Activated naive CD8-positive, alpha-beta T cell (primary cell): ENCODE data around the gene HSPA12A.

ENCODE experiments used
- H3K27ac Mint-ChIP-seq: one replicate; pipeline ENCODE4 v1.8.0; 2021; ENCODE audit warnings: mixed read lengths
- H3K27me3 Mint-ChIP-seq: one replicate; pipeline ENCODE4 v1.8.0; 2021; ENCODE audit warnings: mixed read lengths
- H3K36me3 Mint-ChIP-seq: one replicate; pipeline ENCODE4 v1.8.0; 2021; ENCODE audit warnings: mixed read lengths
- H3K4me1 Mint-ChIP-seq: one replicate; pipeline ENCODE4 v1.8.0; 2021; ENCODE audit warnings: low read depth, mixed read lengths
- H3K4me3 Mint-ChIP-seq: one replicate; pipeline ENCODE4 v1.8.0; 2021; ENCODE audit warnings: mild to moderate bottlenecking, mixed read lengths
- H3K9me3 Mint-ChIP-seq: one replicate; pipeline ENCODE4 v1.8.0; 2021; ENCODE audit warnings: low read depth, mixed read lengths

The HSPA12A gene

GRCh38 chr10:116775488-116776400 is 33.4 kb upstream of the HSPA12A start:
- no peak overlapping the region for H3K4me3 Mint-ChIP-seq

GRCh38 chr10:116774728-116775151 is 32.4 kb upstream of the HSPA12A start:
- H3K9me3 Mint-ChIP-seq: no peaks in the 10 kb centered on the region
- H3K27ac Mint-ChIP-seq: no peak overlapping the region
- H3K36me3 Mint-ChIP-seq: no peaks in the 10 kb centered on the region
- H3K4me1 Mint-ChIP-seq: peaks cover 6% of the 10 kb centered on the region
- H3K27me3 Mint-ChIP-seq: peaks cover 10% of the 10 kb centered on the region
- no peak overlapping the region for H3K4me3 Mint-ChIP-seq

More at GRCh38 chr10:116775488-116776400, 33.4 kb upstream of the HSPA12A start:
- no peaks in the 10 kb centered on the region for H3K9me3 Mint-ChIP-seq
- no peaks in the 10 kb centered on the region for H3K4me1 Mint-ChIP-seq
- no peaks in the 10 kb centered on the region for H3K36me3 Mint-ChIP-seq
- no peak overlapping the region for H3K27ac Mint-ChIP-seq
- peaks cover 4% of the 10 kb centered on the region for H3K27me3 Mint-ChIP-seq

GRCh38 chr10:116772909-116773705 is 30.7 kb upstream of the HSPA12A start:
- Mint-ChIP-seq H3K4me1 (peaks cover 6% of the 10 kb centered on the region), H3K4me3 (no peak overlapping the region), H3K27ac (no peak overlapping the region), H3K27me3 (peaks cover 15% of the 10 kb centered on the region), H3K36me3 (no peaks in the 10 kb centered on the region), H3K9me3 (no peaks in the 10 kb centered on the region)

GRCh38 chr10:116771959-116772585 is 29.7 kb upstream of the HSPA12A start:
- Mint-ChIP-seq H3K4me1 (peaks cover 6% of the 10 kb centered on the region), H3K36me3 (no peaks in the 10 kb centered on the region), H3K27ac (no peak overlapping the region), H3K27me3 (peaks cover 17% of the 10 kb centered on the region), H3K9me3 (no peaks in the 10 kb centered on the region), H3K4me3 (no peak overlapping the region)

DNA sequence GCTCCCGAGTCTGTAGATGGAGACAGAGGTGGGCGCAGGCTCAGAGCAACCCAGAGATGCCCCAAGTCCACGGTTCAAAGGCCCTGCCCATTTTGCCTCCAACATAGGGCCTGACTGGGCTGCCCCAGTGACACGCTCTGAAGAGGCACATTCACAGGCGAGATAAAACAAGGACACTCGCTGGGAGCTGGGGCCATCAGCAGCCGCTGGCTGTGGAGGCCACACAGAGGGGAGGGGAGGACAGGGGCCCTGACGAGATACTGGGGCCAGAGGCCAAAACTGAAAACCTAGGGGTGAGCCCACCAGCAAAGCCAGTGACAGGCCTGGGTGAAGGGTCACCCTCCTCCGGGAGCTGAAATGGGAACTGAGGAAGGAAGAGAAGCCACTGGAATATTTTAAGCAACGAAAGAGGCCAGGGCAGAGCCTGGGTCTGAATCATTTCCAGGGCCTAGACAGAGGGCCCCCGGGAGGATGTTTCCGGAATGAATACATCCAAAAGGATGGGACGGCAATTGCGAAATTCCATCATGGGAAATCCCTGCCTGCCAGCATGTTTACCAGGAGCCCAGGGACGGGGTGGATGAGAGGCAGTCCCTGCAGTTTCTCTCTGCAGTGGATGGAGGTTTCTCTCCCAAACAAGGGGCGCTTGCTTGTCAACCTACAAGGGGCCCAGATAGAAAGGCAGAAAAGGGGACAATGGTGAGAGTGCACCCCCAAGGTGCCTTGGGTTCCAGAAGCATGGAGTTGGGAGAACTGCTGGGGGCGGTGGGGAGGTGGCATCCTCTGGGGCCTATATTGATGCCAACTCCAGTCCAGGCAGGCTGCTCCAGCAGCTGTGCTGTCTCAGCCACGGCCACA is 29.0 kb upstream of the HSPA12A start:
- H3K4me3 Mint-ChIP-seq: no peak overlapping the region
- no peaks in the 10 kb centered on the region for H3K36me3 Mint-ChIP-seq
- H3K27me3 Mint-ChIP-seq: peaks cover 17% of the 10 kb centered on the region
- no peaks in the 10 kb centered on the region for H3K9me3 Mint-ChIP-seq
- no peak overlapping the region for H3K27ac Mint-ChIP-seq
- peaks cover 6% of the 10 kb centered on the region for H3K4me1 Mint-ChIP-seq

- peaks cover 6% of the 10 kb centered on the region for H3K4me1 Mint-ChIP-seq
- no peaks in the 10 kb centered on the region for H3K9me3 Mint-ChIP-seq
- H3K27ac Mint-ChIP-seq: no peak overlapping the region
- H3K4me3 Mint-ChIP-seq: no peak overlapping the region
- H3K36me3 Mint-ChIP-seq: no peaks in the 10 kb centered on the region
- peaks cover 20% of the 10 kb centered on the region for H3K27me3 Mint-ChIP-seq
Observed at GRCh38 chr10:116770281-116770680, 27.9 kb upstream of the HSPA12A start.

DNA sequence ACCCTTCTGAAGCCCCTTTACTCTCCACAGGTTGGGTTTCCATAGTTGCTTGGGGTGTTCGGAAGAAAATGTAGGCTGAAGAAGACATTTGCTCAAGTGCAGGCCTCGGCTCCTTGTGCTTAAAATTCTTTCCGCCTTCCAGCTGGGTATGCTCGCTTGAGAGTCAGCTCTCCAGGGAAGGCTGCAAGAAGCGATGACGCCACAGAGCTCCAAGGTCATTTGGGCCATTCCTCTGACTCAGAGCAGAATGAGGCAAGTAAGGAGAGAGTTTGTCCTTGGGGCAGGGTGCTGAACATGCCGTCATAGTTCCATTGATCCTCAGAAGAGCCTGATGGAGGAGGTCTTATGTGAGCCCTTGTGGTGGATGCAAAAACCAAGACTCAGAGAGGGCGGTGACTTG is 27.4 kb upstream of the HSPA12A start:
- H3K36me3 Mint-ChIP-seq: no peaks in the 10 kb centered on the region
- H3K4me1 Mint-ChIP-seq: peaks cover 6% of the 10 kb centered on the region
- H3K9me3 Mint-ChIP-seq: no peaks in the 10 kb centered on the region
- no peak overlapping the region for H3K27ac Mint-ChIP-seq
- H3K4me3 Mint-ChIP-seq: no peak overlapping the region
- peaks cover 21% of the 10 kb centered on the region for H3K27me3 Mint-ChIP-seq

DNA sequence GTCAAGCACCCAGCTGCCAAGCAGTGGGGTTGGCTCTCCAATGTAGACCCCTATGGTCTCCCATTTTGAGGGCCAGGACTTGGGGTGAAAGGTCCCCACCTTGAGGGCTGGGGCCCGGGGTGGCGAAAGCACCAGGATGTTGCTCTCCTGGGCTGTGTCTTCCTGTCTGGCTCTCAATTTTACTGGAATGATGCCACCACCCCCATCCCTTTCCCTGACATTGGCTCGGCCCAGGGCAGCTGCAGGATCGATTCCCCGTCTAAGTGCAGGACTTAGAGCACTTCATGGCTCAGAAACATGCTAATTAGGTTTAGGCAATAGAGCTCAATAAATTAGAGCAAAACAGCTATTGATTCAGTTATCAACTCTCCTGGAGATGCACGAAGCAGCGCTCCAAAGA is 27.0 kb upstream of the HSPA12A start:
- Mint-ChIP-seq H3K9me3 (no peaks in the 10 kb centered on the region), H3K27ac (no peak overlapping the region), H3K4me3 (no peak overlapping the region), H3K27me3 (peaks cover 22% of the 10 kb centered on the region), H3K4me1 (peaks cover 6% of the 10 kb centered on the region), H3K36me3 (no peaks in the 10 kb centered on the region)

GRCh38 chr10:116768786-116769185 is 26.4 kb upstream of the HSPA12A start:
- Mint-ChIP-seq H3K9me3 (no peaks in the 10 kb centered on the region), H3K4me1 (peaks cover 6% of the 10 kb centered on the region), H3K36me3 (no peaks in the 10 kb centered on the region), H3K27ac (no peak overlapping the region), H3K27me3 (peaks cover 24% of the 10 kb centered on the region), H3K4me3 (no peak overlapping the region)

GRCh38 chr10:116766837-116767634 is 24.7 kb upstream of the HSPA12A start:
- no peaks in the 10 kb centered on the region for H3K9me3 Mint-ChIP-seq
- peaks cover 6% of the 10 kb centered on the region for H3K4me1 Mint-ChIP-seq
- peaks cover 38% of the 10 kb centered on the region for H3K27me3 Mint-ChIP-seq
- no peak overlapping the region for H3K4me3 Mint-ChIP-seq
- H3K36me3 Mint-ChIP-seq: no peaks in the 10 kb centered on the region
- no peak overlapping the region for H3K27ac Mint-ChIP-seq

DNA sequence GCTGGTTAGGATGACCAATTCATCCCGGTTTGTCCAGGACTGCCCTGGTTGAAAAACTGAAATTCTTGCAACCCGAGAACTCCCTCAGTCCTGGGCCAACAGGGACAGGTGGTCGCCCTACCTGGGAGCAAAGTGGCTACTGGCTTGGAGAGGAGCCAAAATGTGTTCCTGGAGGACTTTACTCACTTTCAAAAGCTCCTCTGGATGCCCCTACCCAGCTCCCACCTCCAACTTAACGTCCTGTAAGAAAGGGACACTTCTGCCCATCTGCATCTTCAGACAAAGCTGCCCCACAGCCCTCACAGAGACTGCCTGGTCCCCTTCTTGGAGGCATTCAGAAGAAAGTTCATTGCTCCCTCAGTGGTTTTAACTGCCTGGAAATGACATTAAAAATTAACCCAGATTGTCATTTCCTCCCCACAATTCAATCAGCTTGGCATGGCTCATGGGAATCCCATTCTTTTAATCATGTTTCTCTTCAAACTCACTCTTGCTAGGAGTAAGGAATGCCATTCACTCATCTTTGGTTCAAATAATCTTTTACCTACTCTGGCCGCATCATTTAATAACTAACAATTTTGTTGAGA is 24.0 kb upstream of the HSPA12A start:
- H3K4me1 Mint-ChIP-seq: peaks cover 6% of the 10 kb centered on the region
- H3K4me3 Mint-ChIP-seq: no peak overlapping the region
- no peaks in the 10 kb centered on the region for H3K9me3 Mint-ChIP-seq
- peaks cover 42% of the 10 kb centered on the region for H3K27me3 Mint-ChIP-seq
- no peak overlapping the region for H3K27ac Mint-ChIP-seq
- no peaks in the 10 kb centered on the region for H3K36me3 Mint-ChIP-seq

GRCh38 chr10:116765648-116766081 is 23.3 kb upstream of the HSPA12A start:
- Mint-ChIP-seq H3K4me3 (no peak overlapping the region), H3K4me1 (peaks cover 6% of the 10 kb centered on the region), H3K27me3 (peaks cover 42% of the 10 kb centered on the region), H3K27ac (no peak overlapping the region), H3K9me3 (no peaks in the 10 kb centered on the region), H3K36me3 (no peaks in the 10 kb centered on the region)

- Mint-ChIP-seq H3K27me3 (peaks cover 38% of the 10 kb centered on the region), H3K9me3 (no peaks in the 10 kb centered on the region), H3K36me3 (no peaks in the 10 kb centered on the region), H3K4me1 (peaks cover 3% of the 10 kb centered on the region), H3K27ac (no peak overlapping the region), H3K4me3 (no peak overlapping the region)
Observed at GRCh38 chr10:116764979-116765378, 22.6 kb upstream of the HSPA12A start.
